Thyroid gland (tissue), 4 donors: Measurements from ENCODE around the gene GTF2H1. TPM values are rescaled to one million over a fixed set of nuclear protein-coding genes. Genes with fewer than 3 reads are reported as not detected.
"Not testable (repeated sequence)": the region's sequence is repeated elsewhere in the genome, so short reads cannot be mapped to it uniquely, and the experiment has no call there.

Experiments used
- DNase-seq, 2 donors: peaks; one replicate each; pipeline ENCODE4 v3.0.0-alpha.2; 2019
- H3K27ac ChIP-seq, 3 donors: fragments of 200-600 bp; sonication (generic); 1 replicate in 2 of 3; 2 replicates in 1 of 3; pipeline ENCODE4 v1.5.1; 2016 to 2019; ENCODE audit warnings: mild to moderate bottlenecking in 1 of 3, moderate library complexity in 1 of 3
- H3K27me3 ChIP-seq: fragments of 200-600 bp; sonication (generic); one replicate; pipeline ENCODE4 v1.5.1; 2019
- H3K36me3 ChIP-seq, 2 donors: fragments of 200-600 bp; sonication (generic); one replicate each; pipeline ENCODE4 v1.5.1; 2016 to 2019
- H3K4me1 ChIP-seq, 2 donors: fragments of 200-600 bp; sonication (generic); one replicate each; pipeline ENCODE4 v1.5.1; 2017 to 2019
- H3K4me3 ChIP-seq, 3 donors: fragments of 200-600 bp; sonication (generic); replicated peaks in 1 of 3; 1 replicate in 2 of 3; 2 replicates in 1 of 3; pipeline ENCODE4 v1.5.1; 2016; ENCODE audit warnings: mild to moderate bottlenecking in 1 of 3
- H3K9me3 ChIP-seq: fragments of 200-600 bp; sonication (generic); one replicate; pipeline ENCODE4 v1.5.1; 2017
- CTCF ChIP-seq, 6 experiments: fragments of 200-600 bp in 3 of 6; fragments of 450-650 bp in 3 of 6; sonication (generic) in 3 of 6; IDR thresholded peaks; one replicate each; pipeline ENCODE4 v1.5.1; 2016 to 2019; ENCODE audit warnings: antibody characterized with exemption in 6 of 6, mild to moderate bottlenecking in 2 of 6, inconsistent platforms in 1 of 6, moderate library complexity in 1 of 6
- POLR2A ChIP-seq, 2 donors: fragments of 450-650 bp; IDR thresholded peaks; one replicate each; pipeline ENCODE4 v1.6.1; 2017; ENCODE audit warnings: antibody characterized with exemption in 2 of 2, mild to moderate bottlenecking in 2 of 2, moderate library complexity in 1 of 2
- WGBS, 2 donors: methylation state at CpG; one replicate each; pipeline ENCODE4 v1.1.5; 2017; 5-methylcytosine and 5-hydroxymethylcytosine counted together
- intact Hi-C: fragments of 100-400 bp; cut with DNase I; formaldehyde crosslinking; loops from one replicate; pipeline ENCODE4 v1.15.1; 2023
- total RNA-seq, 4 donors: library from RNA; depleted of rRNA; stranded (reverse); fragments of >200 nt; gene quantifications; one replicate each; pipeline ENCODE4 v1.2.3, GENCODE V29; 2016

The GTF2H1 gene
- total RNA-seq, 4 donors from 2014 or later: 61.9 to 81.4 (median 72.4) TPM

- H3K27me3 ChIP-seq: no peaks in the 10 kb centered on the region
- TF ChIP-seq CTCF (IDR thresholded peaks at IDR 0.05) (no peak), POLR2A (IDR thresholded peaks at IDR 0.05) (no peak)
- intact Hi-C loops: loop anchor here (5.0 kb wide), 2 partner anchors 74 to 309 kb away; partner anchors contain the start of gene SPTY2D1
- no peak for DNase-seq
- H3K4me1 ChIP-seq: peaks cover 27 to 32% of the 10 kb centered on the region in 2 donors
- H3K9me3 ChIP-seq: no peaks in the 10 kb centered on the region
- peak overlapping the region in 2 of 3 donors; percentile 91 to 100 for H3K4me3 ChIP-seq
- peak overlapping the region; percentile 98 to 100 (median 98) for H3K27ac ChIP-seq
- no peaks in the 10 kb centered on the region for H3K36me3 ChIP-seq
- WGBS, 2 donors: 13 to 14% methylated on average over 15 to 16 of the region's 18 CpGs
Observed at GRCh38 chr11:18322818-18323570, 627 bp downstream of the GTF2H1 start.

GRCh38 chr11:18323881-18324280 is 1.5 kb downstream of the GTF2H1 start:
- not testable (repeated sequence) for H3K27ac ChIP-seq, DNase-seq, H3K9me3 ChIP-seq, H3K27me3 ChIP-seq, H3K4me3 ChIP-seq, H3K36me3 ChIP-seq
- peaks cover 27 to 32% of the 10 kb centered on the region in 2 donors for H3K4me1 ChIP-seq
- WGBS, 2 donors: 91 to 94% methylated on average over 11 of the region's 11 CpGs
- intact Hi-C loops: loop anchor here (5.0 kb wide), 2 partner anchors 73 to 308 kb away; partner anchors contain the start of gene SPTY2D1

GRCh38 chr11:18324381-18324780 is 2.0 kb downstream of the GTF2H1 start:
- intact Hi-C loops: loop anchor here (5.0 kb wide), 2 partner anchors 73 to 308 kb away; partner anchors contain the start of gene SPTY2D1
- Histone ChIP-seq H3K36me3 (no peaks in the 10 kb centered on the region), H3K27ac (no peak overlapping the region), H3K27me3 (no peaks in the 10 kb centered on the region), H3K4me1 (peaks cover 27 to 32% of the 10 kb centered on the region in 2 donors), H3K9me3 (no peaks in the 10 kb centered on the region), H3K4me3 (no peak overlapping the region)
- no peak for TF ChIP-seq CTCF (IDR thresholded peaks at IDR 0.05)
- no peak for TF ChIP-seq POLR2A (IDR thresholded peaks at IDR 0.05)
- DNase-seq: no peak
- 71 to 89% methylated on average over 1 of the region's 1 CpG for WGBS, 2 donors

- H3K36me3 ChIP-seq: peaks cover 13 to 15% of the 10 kb centered on the region in 2 donors
- 79 to 87% methylated on average over 5 of the region's 5 CpGs for WGBS, 2 donors
Observed at GRCh38 chr11:18329196-18329870, 7.0 kb downstream of the GTF2H1 start.

GRCh38 chr11:18330921-18331320 is 8.6 kb downstream of the GTF2H1 start:
- Histone ChIP-seq H3K27ac (no peak overlapping the region), H3K9me3 (no peaks in the 10 kb centered on the region), H3K4me1 (no peaks in the 10 kb centered on the region), H3K4me3 (no peak overlapping the region), H3K27me3 (no peaks in the 10 kb centered on the region), H3K36me3 (peaks cover 26% of the 10 kb centered on the region in 2 donors)
- no peak for DNase-seq
- 94% methylated on average over 6 of the region's 6 CpGs for WGBS, 2 donors
- intact Hi-C loops: no loop called here
- TF ChIP-seq POLR2A (IDR thresholded peaks at IDR 0.05) (no peak), CTCF (IDR thresholded peaks at IDR 0.05) (no peak)

More at GRCh38 chr11:18329196-18329870, 7.0 kb downstream of the GTF2H1 start:
- no peak for DNase-seq
- TF ChIP-seq CTCF (IDR thresholded peaks at IDR 0.05): no peak
- no peak for TF ChIP-seq POLR2A (IDR thresholded peaks at IDR 0.05)
- Histone ChIP-seq H3K27ac (no peak overlapping the region), H3K9me3 (no peaks in the 10 kb centered on the region), H3K4me3 (no peak overlapping the region), H3K4me1 (peaks cover 4 to 6% of the 10 kb centered on the region in 2 donors), H3K27me3 (no peaks in the 10 kb centered on the region)
- intact Hi-C loops: no loop called here
